Measurements from ENCODE around the gene BTF3. TPM values are rescaled to one million over a fixed set of nuclear protein-coding genes. Genes with fewer than 3 reads are reported as not detected.

Gene BTF3
- 347 TPM for total RNA-seq (ENCODE audit: unreplicated experiment)
- long read RNA-seq, transcript BTF3-202 (6 exons, 1,237 nt): minor isoform, 43 of 488 reads
- long read RNA-seq, transcript BTF3-201 (6 exons, 897 nt): major isoform, 425 of 488 reads
- long read RNA-seq, partial matches to known transcripts: 1 of 488 reads
- long read RNA-seq, other reads (novel, unspliced or antisense): 19 of 488 reads

DNA sequence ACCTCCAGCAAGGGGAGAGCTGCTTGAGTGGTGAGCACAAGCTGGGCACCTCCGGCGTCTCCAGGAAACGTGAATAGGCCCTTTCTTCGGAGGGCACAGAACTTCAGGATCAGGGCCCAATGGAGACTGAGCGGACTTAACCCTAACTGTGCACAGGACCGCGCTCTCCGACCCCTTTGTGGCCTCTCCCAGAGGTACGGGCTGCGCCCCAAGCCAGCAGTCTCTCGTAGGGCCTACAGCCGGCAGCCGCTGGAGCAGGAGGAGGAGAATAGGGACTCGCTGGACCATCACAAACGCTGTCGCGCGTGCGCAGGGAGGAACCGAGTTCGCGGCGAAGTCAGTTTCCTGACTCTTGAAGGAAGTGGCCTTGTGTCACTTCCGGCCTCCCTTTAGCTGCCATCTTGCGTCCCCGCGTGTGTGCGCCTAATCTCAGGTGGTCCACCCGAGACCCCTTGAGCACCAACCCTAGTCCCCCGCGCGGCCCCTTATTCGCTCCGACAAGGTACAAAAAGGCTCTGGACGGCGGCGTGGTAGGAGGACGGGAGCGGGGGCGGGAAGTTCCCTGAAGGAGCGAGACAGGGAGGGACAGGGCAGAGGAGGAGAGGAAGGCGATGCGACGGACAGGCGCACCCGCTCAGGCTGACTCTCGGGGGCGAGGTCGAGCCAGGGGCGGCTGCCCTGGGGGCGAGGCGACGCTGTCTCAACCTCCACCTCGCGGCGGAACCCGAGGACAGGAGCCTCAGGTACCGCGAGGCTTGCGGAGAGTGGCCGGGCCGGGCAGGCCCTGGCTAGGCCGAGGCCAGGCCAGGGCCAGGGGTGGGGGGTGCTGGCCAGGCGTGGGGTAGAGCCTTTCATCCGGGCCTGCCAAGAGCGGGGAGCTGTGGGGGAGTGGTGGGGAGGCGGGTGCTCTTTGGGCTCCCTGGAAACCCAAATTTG lies at the start of gene BTF3:
TSS of gene BTF3 (plus strand) at position 386 of the 936 bp plus-strand sequence. CDS start at position 612, 226 bp downstream.
- Mint-ChIP-seq H3K4me1 (ENCODE audit: low read depth, unreplicated experiment) (peaks cover 3% of the 10 kb centered on the region), H3K27ac (ENCODE audit: unreplicated experiment) (peak within 1 kb of the TSS; percentile 97), H3K9me3 (ENCODE audit: unreplicated experiment) (no peaks in the 10 kb centered on the region), H3K36me3 (ENCODE audit: unreplicated experiment) (no peaks in the 10 kb centered on the region), H3K4me3 (ENCODE audit: unreplicated experiment) (peak within 1 kb of the TSS; percentile 89), H3K27me3 (ENCODE audit: unreplicated experiment) (no peaks in the 10 kb centered on the region)
- TF ChIP-seq, protein P1, sequence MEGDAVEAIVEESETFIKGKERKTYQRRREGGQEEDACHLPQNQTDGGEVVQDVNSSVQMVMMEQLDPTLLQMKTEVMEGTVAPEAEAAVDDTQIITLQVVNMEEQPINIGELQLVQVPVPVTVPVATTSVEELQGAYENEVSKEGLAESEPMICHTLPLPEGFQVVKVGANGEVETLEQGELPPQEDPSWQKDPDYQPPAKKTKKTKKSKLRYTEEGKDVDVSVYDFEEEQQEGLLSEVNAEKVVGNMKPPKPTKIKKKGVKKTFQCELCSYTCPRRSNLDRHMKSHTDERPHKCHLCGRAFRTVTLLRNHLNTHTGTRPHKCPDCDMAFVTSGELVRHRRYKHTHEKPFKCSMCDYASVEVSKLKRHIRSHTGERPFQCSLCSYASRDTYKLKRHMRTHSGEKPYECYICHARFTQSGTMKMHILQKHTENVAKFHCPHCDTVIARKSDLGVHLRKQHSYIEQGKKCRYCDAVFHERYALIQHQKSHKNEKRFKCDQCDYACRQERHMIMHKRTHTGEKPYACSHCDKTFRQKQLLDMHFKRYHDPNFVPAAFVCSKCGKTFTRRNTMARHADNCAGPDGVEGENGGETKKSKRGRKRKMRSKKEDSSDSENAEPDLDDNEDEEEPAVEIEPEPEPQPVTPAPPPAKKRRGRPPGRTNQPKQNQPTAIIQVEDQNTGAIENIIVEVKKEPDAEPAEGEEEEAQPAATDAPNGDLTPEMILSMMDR (IDR thresholded peaks at IDR 0.05; ENCODE audit: partially characterized antibody, unreplicated experiment): peak; percentile 9
- DNase-seq: peak; percentile 97

DNA sequence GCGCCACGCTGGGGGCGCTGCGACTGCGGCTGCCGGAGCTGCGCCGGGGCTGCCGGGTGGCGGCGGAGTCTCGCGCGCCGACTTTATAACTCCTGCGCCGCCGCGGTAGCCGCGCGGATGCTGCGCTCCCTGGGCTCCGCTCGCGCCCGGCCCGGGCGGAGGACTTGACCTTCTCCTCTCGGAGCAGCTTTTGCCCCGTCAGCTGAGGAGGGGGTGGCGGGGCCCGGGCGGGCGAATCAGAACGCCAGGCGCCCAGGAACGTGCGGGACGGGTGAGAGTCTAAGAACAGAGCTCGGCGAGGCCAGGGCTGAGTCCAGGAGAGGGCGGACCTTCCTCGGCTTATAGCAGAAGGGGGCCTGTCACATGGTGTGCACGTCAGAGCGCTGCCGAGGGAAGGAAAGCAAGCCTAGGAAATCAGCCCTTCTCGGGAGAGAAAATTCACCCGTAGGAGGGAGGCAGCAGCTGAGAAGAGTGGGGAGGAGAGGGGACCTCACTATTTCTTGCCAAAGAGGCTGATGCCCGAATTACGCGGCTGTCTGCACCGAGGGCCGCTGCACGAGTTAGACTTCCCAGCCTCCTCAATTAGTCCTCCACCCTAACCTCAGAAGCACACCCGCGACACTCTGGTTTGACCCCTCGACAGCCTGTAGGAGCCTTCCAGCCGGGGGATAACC lies 49.6 kb upstream of the BTF3 start, which contains the start of gene FOXD1:
TSS of gene FOXD1 (minus strand) at position 315 of the 674 bp plus-strand sequence. CDS start 415 bp downstream, outside the sequence.
- DNase-seq: peak; percentile 84
- peaks cover 5% of the 10 kb centered on the region for H3K4me1 Mint-ChIP-seq (ENCODE audit: low read depth, unreplicated experiment)
- H3K27ac Mint-ChIP-seq (ENCODE audit: unreplicated experiment): no peak within 1 kb of the TSS

DNA sequence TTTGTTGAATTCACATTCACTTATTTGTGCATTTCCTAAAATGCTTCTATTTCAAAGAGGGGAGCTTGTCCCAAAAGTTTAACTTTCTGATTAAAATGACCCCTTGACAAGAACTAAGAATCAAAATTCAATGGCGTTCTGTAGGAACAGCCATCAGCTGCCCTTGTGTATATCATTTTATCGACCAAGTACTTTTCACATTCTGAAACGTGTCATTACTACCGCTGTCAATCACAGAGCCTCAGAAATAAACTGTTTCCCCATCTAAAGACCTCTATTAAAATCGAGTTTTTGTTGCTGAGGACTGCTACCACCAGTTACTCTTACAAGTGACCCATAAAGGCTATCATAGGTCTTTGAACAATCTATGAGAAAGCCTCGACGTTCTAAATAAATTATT lies 48.1 kb upstream of the BTF3 start:
- Mint-ChIP-seq H3K27me3 (ENCODE audit: unreplicated experiment) (peaks cover 16% of the 10 kb centered on the region), H3K27ac (ENCODE audit: unreplicated experiment) (no peak overlapping the region), H3K4me3 (ENCODE audit: unreplicated experiment) (peak overlapping the region; percentile 18), H3K4me1 (ENCODE audit: low read depth, unreplicated experiment) (peaks cover 5% of the 10 kb centered on the region), H3K36me3 (ENCODE audit: unreplicated experiment) (no peaks in the 10 kb centered on the region), H3K9me3 (ENCODE audit: unreplicated experiment) (peaks cover 22% of the 10 kb centered on the region)
- DNase-seq: no peak
- TF ChIP-seq, protein P1 (IDR thresholded peaks at IDR 0.05; ENCODE audit: partially characterized antibody, unreplicated experiment): no peak

More for the DNA sequence above, 49.6 kb upstream of the BTF3 start, which contains the start of gene FOXD1:
- Mint-ChIP-seq H3K4me3 (ENCODE audit: unreplicated experiment) (peak within 1 kb of the TSS; percentile 94), H3K9me3 (ENCODE audit: unreplicated experiment) (peaks cover 24% of the 10 kb centered on the region), H3K36me3 (ENCODE audit: unreplicated experiment) (no peaks in the 10 kb centered on the region), H3K27me3 (ENCODE audit: unreplicated experiment) (peaks cover 26% of the 10 kb centered on the region)
- TF ChIP-seq, protein P1 (IDR thresholded peaks at IDR 0.05; ENCODE audit: partially characterized antibody, unreplicated experiment): no peak

DNA sequence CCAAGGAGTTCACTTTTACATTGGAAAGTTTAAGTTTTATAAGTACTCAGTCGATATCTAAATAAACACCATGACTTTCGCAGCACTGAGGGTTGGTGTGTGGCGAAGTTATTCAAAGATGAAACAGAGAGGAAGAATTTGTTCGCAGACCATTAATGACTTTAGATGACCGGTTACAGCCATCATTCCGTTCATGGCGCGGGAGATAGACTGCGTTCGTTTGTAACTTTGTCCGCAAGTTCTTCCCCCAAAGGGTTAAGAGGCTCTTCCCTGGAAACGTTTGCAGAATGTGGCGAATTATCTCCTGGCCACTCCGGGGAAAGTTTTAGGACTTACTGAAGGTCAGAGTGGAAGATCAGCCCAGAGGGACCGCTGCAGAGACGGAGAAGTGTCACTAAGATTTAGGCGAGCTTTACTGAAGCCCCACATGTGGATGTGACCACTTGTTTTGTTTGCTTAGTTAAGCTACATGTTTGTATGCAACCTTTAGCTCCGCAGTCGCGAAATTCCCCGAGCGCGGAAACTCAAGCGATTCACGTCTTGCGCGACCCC lies 47.5 kb upstream of the BTF3 start:
- H3K4me3 Mint-ChIP-seq (ENCODE audit: unreplicated experiment): peak overlapping the region; percentile 78
- DNase-seq: no peak

More for the DNA sequence above, 47.5 kb upstream of the BTF3 start:
- Mint-ChIP-seq H3K9me3 (ENCODE audit: unreplicated experiment) (peaks cover 20% of the 10 kb centered on the region), H3K27me3 (ENCODE audit: unreplicated experiment) (peaks cover 16% of the 10 kb centered on the region), H3K27ac (ENCODE audit: unreplicated experiment) (no peak overlapping the region), H3K4me1 (ENCODE audit: low read depth, unreplicated experiment) (peaks cover 5% of the 10 kb centered on the region), H3K36me3 (ENCODE audit: unreplicated experiment) (no peaks in the 10 kb centered on the region)
- TF ChIP-seq, protein P1 (IDR thresholded peaks at IDR 0.05; ENCODE audit: partially characterized antibody, unreplicated experiment): no peak
